ENCODE measurements around the gene GRIK4. TPM values are rescaled to one million over a fixed set of nuclear protein-coding genes. Genes with fewer than 3 reads are reported as not detected.

GRIK4 gene
- total and polyA plus RNA-seq, 2 of the 4 experiments (the other 2 are of a cell fraction) = 0.18 to 0.38 TPM

DNA sequence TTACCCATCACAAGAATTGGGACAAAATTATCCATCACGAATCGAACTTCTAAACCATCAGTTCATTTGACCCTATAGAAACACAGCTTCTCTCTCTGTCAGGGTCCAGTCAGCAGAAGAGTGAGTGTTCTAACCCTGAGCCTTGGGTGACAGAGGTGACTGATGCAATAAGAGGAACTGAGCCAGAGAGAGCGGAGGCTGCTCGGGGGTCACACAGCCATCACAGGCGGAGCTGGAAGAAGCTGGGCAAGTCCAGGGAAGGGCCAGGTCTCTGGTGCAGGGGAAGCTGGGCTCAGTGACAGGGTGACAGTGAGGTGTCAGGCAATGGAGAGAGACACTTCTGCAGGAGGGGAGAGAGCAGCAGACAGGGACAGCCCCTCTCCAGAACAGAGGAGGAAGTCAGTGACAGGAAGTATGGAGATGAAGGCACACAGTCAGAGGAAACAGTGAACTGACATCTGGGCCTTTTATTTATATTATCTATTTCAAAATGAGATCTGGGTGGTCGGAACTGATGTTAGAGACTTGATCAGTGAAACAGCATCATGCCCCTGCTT lies 328.4 kb downstream of the GRIK4 start:
- dilution Hi-C loops (cut with HindIII; ENCODE audit: low sequenced_read_pairs, unreplicated experiment) = no loop called here

More for the DNA sequence above, 328.4 kb downstream of the GRIK4 start:
- Histone ChIP-seq H2BK20ac (ENCODE audit: low read depth, low read length) (no peak overlapping the region), H3K4ac (ENCODE audit: low read depth, low read length) (no peak overlapping the region), H3K4me3 (ENCODE audit: insufficient read depth, low read depth, low read length) (no peak overlapping the region), H4K20me1 (ENCODE audit: insufficient read depth, low read length) (no peaks in the 10 kb centered on the region), H2AK5ac (ENCODE audit: low read depth, low read length) (no peak overlapping the region), H3K14ac (replicated peaks; ENCODE audit: low read depth, low read length) (no peak overlapping the region), H2BK120ac (ENCODE audit: low read depth, low read length) (no peak overlapping the region), H3K27ac (ENCODE audit: insufficient read depth, low read length) (no peak overlapping the region), H3K4me1 (ENCODE audit: control insufficient read depth, insufficient read depth, low read length) (no peaks in the 10 kb centered on the region), H2AK9ac (replicated peaks; ENCODE audit: low read depth, low read length, poor library complexity) (no peak overlapping the region), H3K18ac (ENCODE audit: low read depth, low read length) (no peak overlapping the region), H4K5ac (ENCODE audit: low read depth, low read length) (no peak overlapping the region), H3K79me1 (ENCODE audit: low read depth in 1 of 2, low read length in 2 of 2) (no peaks in the 10 kb centered on the region), H3K9ac (ENCODE audit: low read depth, low read length) (no peak overlapping the region), H3K9me3 (ENCODE audit: control insufficient read depth, insufficient read depth, low read length) (no peaks in the 10 kb centered on the region), H3K36me3 (ENCODE audit: control insufficient read depth, insufficient read depth, low read length) (no peaks in the 10 kb centered on the region), H3K4me2 (ENCODE audit: low read depth, low read length) (no peak overlapping the region), H2BK15ac (ENCODE audit: low read depth, low read length) (no peak overlapping the region), H2AFZ (replicated peaks; ENCODE audit: low read length, poor library complexity) (no peak overlapping the region), H3K27me3 (ENCODE audit: control insufficient read depth, insufficient read depth, low read length) (peaks cover 2% of the 10 kb centered on the region), H3K9me1 (ENCODE audit: insufficient read depth, low read length) (no peaks in the 10 kb centered on the region), H4K8ac (ENCODE audit: low read depth in 2 of 2, low read length in 2 of 2) (no peak overlapping the region), H4K91ac (ENCODE audit: insufficient read depth, low read depth, low read length) (no peak overlapping the region), H3K56ac (ENCODE audit: extremely low read depth, insufficient read depth, low read length) (no peak overlapping the region), H3K23ac (ENCODE audit: low read depth, low read length) (no peak overlapping the region), H2BK5ac (ENCODE audit: low read depth, low read length, poor library complexity, severe bottlenecking) (no peak overlapping the region)
- 40% methylated on average over 3 of the region's 6 CpGs; no CpG with 5 or more reads in 1 of the 2 experiments for WGBS, 2 experiments (ENCODE audit: extremely low coverage in 2 of 2, insufficient read length in 1 of 2)
- TF ChIP-seq CHD1 (IDR thresholded peaks at IDR 0.05; ENCODE audit: low read depth, low read length) (no peak), RAD21 (IDR thresholded peaks at IDR 0.05; ENCODE audit: low read length) (no peak), FOS (IDR thresholded peaks at IDR 0.05; ENCODE audit: low read depth, low read length) (no peak), RCOR1 (IDR thresholded peaks at IDR 0.05; ENCODE audit: insufficient replicate concordance, low read length) (no peak), ELK1 (IDR thresholded peaks at IDR 0.05; ENCODE audit: borderline replicate concordance, low read depth, low read length) (no peak), RFX5 (IDR thresholded peaks at IDR 0.05; ENCODE audit: low read depth, low read length) (no peak), SMC3 (IDR thresholded peaks at IDR 0.05; ENCODE audit: low read depth, low read length) (no peak), CEBPB (IDR thresholded peaks at IDR 0.05; ENCODE audit: low read depth, low read length) (no peak), USF2 (IDR thresholded peaks at IDR 0.05; ENCODE audit: low read depth, low read length) (no peak), NFE2L2 (IDR thresholded peaks at IDR 0.05; ENCODE audit: low read depth, low read length) (no peak), BHLHE40 (IDR thresholded peaks at IDR 0.05; ENCODE audit: low read depth, low read length) (no peak), CTCF (conservative IDR thresholded peaks at IDR 0.05; ENCODE audit: low read depth, low read length) (no peak), MAZ (IDR thresholded peaks at IDR 0.05; ENCODE audit: borderline replicate concordance, low read depth, low read length) (no peak), POLR2A (IDR thresholded peaks at IDR 0.05; ENCODE audit: low read depth, low read length) (no peak), MXI1 (IDR thresholded peaks at IDR 0.05; ENCODE audit: borderline replicate concordance, low read depth, low read length) (no peak), MAFK (IDR thresholded peaks at IDR 0.05; ENCODE audit: low read depth, low read length) (no peak)
- POLR2A ChIA-PET (ENCODE audit: unreplicated experiment) = no interaction called here
- intact Hi-C loops (cut with micrococcal nuclease) (no loop called here), in situ Hi-C loops (cut with MboI; ENCODE audit: low sequenced_read_pairs) (no loop called here)
- DNase-seq (no peak), ATAC-seq (ENCODE audit: low read depth) (no peak)
- BruUV-seq (replicated peaks) = no TSS peak
- CTCF ChIA-PET = no interaction called here
